ENCODE data around the gene RNF144A.

Gene RNF144A

GRCh38 chr2:7015007-7015950 is 98.1 kb downstream of the RNF144A start:
- no peak for TF ChIP-seq REST (IDR thresholded peaks at IDR 0.05; ENCODE audit: insufficient read depth in 1 of 2, low read depth in 2 of 2, low read length in 2 of 2)
- TF ChIP-seq SIN3A (IDR thresholded peaks at IDR 0.05; ENCODE audit: borderline replicate concordance, insufficient read depth, low read length): no peak
- TF ChIP-seq FOXP2 (optimal IDR thresholded peaks at IDR 0.05; ENCODE audit: borderline replicate concordance, extremely low read depth, extremely low read length, insufficient read depth): no peak
- TF ChIP-seq TAF1 (IDR thresholded peaks at IDR 0.05; ENCODE audit: borderline replicate concordance, insufficient read depth, low read length): no peak
- no peak for TF ChIP-seq POLR2AphosphoS5 (IDR thresholded peaks at IDR 0.05; ENCODE audit: low read depth, low read length)

- TF ChIP-seq TAF1 (IDR thresholded peaks at IDR 0.05; ENCODE audit: borderline replicate concordance, insufficient read depth, low read length): no peak
- TF ChIP-seq POLR2AphosphoS5 (IDR thresholded peaks at IDR 0.05; ENCODE audit: low read depth, low read length): no peak
- TF ChIP-seq REST (IDR thresholded peaks at IDR 0.05; ENCODE audit: insufficient read depth in 1 of 2, low read depth in 2 of 2, low read length in 2 of 2): no peak
- TF ChIP-seq SIN3A (IDR thresholded peaks at IDR 0.05; ENCODE audit: borderline replicate concordance, insufficient read depth, low read length): no peak
- no peak for TF ChIP-seq FOXP2 (optimal IDR thresholded peaks at IDR 0.05; ENCODE audit: borderline replicate concordance, extremely low read depth, extremely low read length, insufficient read depth)
Measured at GRCh38 chr2:7016148-7016547, 98.9 kb downstream of the RNF144A start.

GRCh38 chr2:7016601-7017211 is 99.5 kb downstream of the RNF144A start:
- TF ChIP-seq TAF1 (IDR thresholded peaks at IDR 0.05; ENCODE audit: borderline replicate concordance, insufficient read depth, low read length) (no peak), POLR2AphosphoS5 (IDR thresholded peaks at IDR 0.05; ENCODE audit: low read depth, low read length) (no peak)

- no peak for TF ChIP-seq REST (IDR thresholded peaks at IDR 0.05; ENCODE audit: insufficient read depth in 1 of 2, low read depth in 2 of 2, low read length in 2 of 2)
- TF ChIP-seq TAF1 (IDR thresholded peaks at IDR 0.05; ENCODE audit: borderline replicate concordance, insufficient read depth, low read length): no peak
- no peak for TF ChIP-seq POLR2AphosphoS5 (IDR thresholded peaks at IDR 0.05; ENCODE audit: low read depth, low read length)
- no peak for TF ChIP-seq FOXP2 (optimal IDR thresholded peaks at IDR 0.05; ENCODE audit: borderline replicate concordance, extremely low read depth, extremely low read length, insufficient read depth)
- no peak for TF ChIP-seq SIN3A (IDR thresholded peaks at IDR 0.05; ENCODE audit: borderline replicate concordance, insufficient read depth, low read length)
Measured at GRCh38 chr2:7017671-7018281, 100.6 kb downstream of the RNF144A start.

- TF ChIP-seq REST (IDR thresholded peaks at IDR 0.05; ENCODE audit: insufficient read depth in 1 of 2, low read depth in 2 of 2, low read length in 2 of 2): no peak
- peak; percentile 36 for TF ChIP-seq FOXP2 (optimal IDR thresholded peaks at IDR 0.05; ENCODE audit: borderline replicate concordance, extremely low read depth, extremely low read length, insufficient read depth)
Measured at GRCh38 chr2:7018282-7018701, 101.1 kb downstream of the RNF144A start.
